Measurements from ENCODE around the gene IMPDH1.
A peak's percentile ranks its signal among the peaks of the same experiment; 100 is the strongest.

IMPDH1 gene

DNA sequence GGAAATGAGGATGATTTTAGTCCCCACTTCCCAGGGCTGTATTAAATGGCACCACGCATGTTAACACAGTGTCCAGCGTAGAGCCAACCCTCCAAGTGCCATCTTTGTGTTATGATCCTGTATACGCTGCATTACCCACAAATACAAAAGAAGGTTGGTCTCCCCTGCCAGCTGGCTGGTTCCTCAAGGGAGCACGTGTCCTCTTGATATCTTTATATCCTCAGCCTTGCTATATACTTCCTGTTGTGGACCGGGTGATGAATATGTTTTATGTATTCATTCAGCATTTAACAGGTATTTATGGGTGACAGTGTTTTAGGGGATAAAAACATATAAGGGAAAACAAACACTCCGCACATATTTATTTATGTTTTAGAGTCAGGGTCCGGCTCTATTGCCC is 25.1 kb downstream of the IMPDH1 start:
- H3K79me2 ChIP-seq (ENCODE audit: insufficient read depth, low read length): no peaks in the 10 kb centered on the region
- H3K27me3 ChIP-seq (ENCODE audit: insufficient read depth, low read length): no peaks in the 10 kb centered on the region; the same call in 1 of the 2 replicates
- H3K4me3 ChIP-seq (ENCODE audit: low read depth, low read length, poor library complexity, severe bottlenecking): no peak overlapping the region
- no peaks in the 10 kb centered on the region for H3K9me2 ChIP-seq (ENCODE audit: low read depth, low read length)
- no peaks in the 10 kb centered on the region for H4K20me1 ChIP-seq (ENCODE audit: insufficient read depth, low read length)
- no peak overlapping the region for H3K4me2 ChIP-seq (ENCODE audit: low read length)
- H3F3A ChIP-seq (ENCODE audit: insufficient read depth, low read length): no peaks in the 10 kb centered on the region
- TF ChIP-seq, protein P1, sequence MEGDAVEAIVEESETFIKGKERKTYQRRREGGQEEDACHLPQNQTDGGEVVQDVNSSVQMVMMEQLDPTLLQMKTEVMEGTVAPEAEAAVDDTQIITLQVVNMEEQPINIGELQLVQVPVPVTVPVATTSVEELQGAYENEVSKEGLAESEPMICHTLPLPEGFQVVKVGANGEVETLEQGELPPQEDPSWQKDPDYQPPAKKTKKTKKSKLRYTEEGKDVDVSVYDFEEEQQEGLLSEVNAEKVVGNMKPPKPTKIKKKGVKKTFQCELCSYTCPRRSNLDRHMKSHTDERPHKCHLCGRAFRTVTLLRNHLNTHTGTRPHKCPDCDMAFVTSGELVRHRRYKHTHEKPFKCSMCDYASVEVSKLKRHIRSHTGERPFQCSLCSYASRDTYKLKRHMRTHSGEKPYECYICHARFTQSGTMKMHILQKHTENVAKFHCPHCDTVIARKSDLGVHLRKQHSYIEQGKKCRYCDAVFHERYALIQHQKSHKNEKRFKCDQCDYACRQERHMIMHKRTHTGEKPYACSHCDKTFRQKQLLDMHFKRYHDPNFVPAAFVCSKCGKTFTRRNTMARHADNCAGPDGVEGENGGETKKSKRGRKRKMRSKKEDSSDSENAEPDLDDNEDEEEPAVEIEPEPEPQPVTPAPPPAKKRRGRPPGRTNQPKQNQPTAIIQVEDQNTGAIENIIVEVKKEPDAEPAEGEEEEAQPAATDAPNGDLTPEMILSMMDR (IDR thresholded peaks at IDR 0.05; ENCODE audit: low read length): no peak
- TF ChIP-seq EZH2 (IDR thresholded peaks at IDR 0.05; ENCODE audit: borderline replicate concordance, low read length): no peak
- H3K4me1 ChIP-seq (ENCODE audit: insufficient read depth, low read length, severe bottlenecking): no peaks in the 10 kb centered on the region
- no peaks in the 10 kb centered on the region for H3K9me3 ChIP-seq (ENCODE audit: low read length)
- no peaks in the 10 kb centered on the region for H3K36me3 ChIP-seq (ENCODE audit: insufficient read depth, low read length)
- H2AFZ ChIP-seq (ENCODE audit: low read length): no peak overlapping the region
- H3K27ac ChIP-seq (ENCODE audit: low read depth, low read length, poor library complexity, severe bottlenecking): no peak overlapping the region
- H3K9ac ChIP-seq (ENCODE audit: low read length): no peak overlapping the region

- no peaks in the 10 kb centered on the region for H4K20me1 ChIP-seq (ENCODE audit: insufficient read depth, low read length)
Measured at GRCh38 chr7:128383776-128384175, 26.0 kb downstream of the IMPDH1 start.

DNA sequence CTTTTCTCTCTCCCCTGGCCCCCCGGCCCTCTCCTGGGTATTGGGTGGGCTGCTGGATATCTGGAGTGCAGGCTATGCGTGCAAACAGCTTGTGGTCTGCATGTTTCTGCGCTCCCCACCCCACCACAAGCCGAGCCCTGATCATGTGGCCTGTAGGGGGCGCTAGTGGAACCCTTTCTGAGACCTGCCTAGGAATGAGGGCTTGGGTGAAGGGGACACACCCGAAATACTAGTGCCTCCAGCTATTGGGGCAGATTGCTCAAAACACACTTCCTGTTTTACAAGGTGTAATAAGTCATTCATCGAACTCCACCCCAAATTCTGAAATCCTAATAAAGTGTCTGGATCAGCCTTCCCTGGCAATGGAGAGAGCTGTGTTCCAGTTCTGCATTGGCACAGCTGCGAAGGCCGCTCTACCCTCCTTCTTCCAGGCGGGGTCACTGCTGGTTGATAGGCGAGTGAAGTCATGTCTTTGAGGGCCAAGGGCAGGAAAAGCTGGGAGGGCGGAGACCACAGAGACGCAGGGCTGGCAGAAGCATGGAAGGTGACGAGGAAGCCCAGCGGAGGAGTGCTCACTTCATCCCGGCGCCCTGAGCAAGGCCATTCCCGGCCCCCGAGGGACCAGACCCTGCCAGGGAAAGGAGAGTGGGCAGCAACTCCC is 28.5 kb downstream of the IMPDH1 start:
- Histone ChIP-seq H3K27ac (ENCODE audit: low read depth, low read length, poor library complexity, severe bottlenecking) (no peak overlapping the region), H3F3A (ENCODE audit: insufficient read depth, low read length) (no peaks in the 10 kb centered on the region), H3K4me1 (ENCODE audit: insufficient read depth, low read length, severe bottlenecking) (no peaks in the 10 kb centered on the region), H3K4me3 (ENCODE audit: low read depth, low read length, poor library complexity, severe bottlenecking) (no peak overlapping the region), H3K36me3 (ENCODE audit: insufficient read depth, low read length) (no peaks in the 10 kb centered on the region), H3K9ac (ENCODE audit: low read length) (no peak overlapping the region), H3K4me2 (ENCODE audit: low read length) (no peak overlapping the region), H3K79me2 (ENCODE audit: insufficient read depth, low read length) (no peaks in the 10 kb centered on the region), H2AFZ (ENCODE audit: low read length) (no peak overlapping the region), H3K9me3 (ENCODE audit: low read length) (no peaks in the 10 kb centered on the region), H3K27me3 (ENCODE audit: insufficient read depth, low read length) (peaks cover 6% of the 10 kb centered on the region; the same call in 1 of the 2 replicates), H3K9me2 (ENCODE audit: low read depth, low read length) (no peaks in the 10 kb centered on the region), H4K20me1 (ENCODE audit: insufficient read depth, low read length) (no peaks in the 10 kb centered on the region)
- TF ChIP-seq, protein P1 (IDR thresholded peaks at IDR 0.05; ENCODE audit: low read length): peak; percentile 96
- no peak for TF ChIP-seq EZH2 (IDR thresholded peaks at IDR 0.05; ENCODE audit: borderline replicate concordance, low read length)

More at GRCh38 chr7:128383776-128384175, 26.0 kb downstream of the IMPDH1 start:
- Histone ChIP-seq H3K9me2 (ENCODE audit: low read depth, low read length) (no peaks in the 10 kb centered on the region), H3K4me2 (ENCODE audit: low read length) (no peak overlapping the region), H3K27ac (ENCODE audit: low read depth, low read length, poor library complexity, severe bottlenecking) (no peak overlapping the region), H3F3A (ENCODE audit: insufficient read depth, low read length) (no peaks in the 10 kb centered on the region), H3K4me3 (ENCODE audit: low read depth, low read length, poor library complexity, severe bottlenecking) (no peak overlapping the region), H3K79me2 (ENCODE audit: insufficient read depth, low read length) (no peaks in the 10 kb centered on the region), H3K9me3 (ENCODE audit: low read length) (no peaks in the 10 kb centered on the region), H3K27me3 (ENCODE audit: insufficient read depth, low read length) (no peaks in the 10 kb centered on the region; the same call in 1 of the 2 replicates), H3K4me1 (ENCODE audit: insufficient read depth, low read length, severe bottlenecking) (no peaks in the 10 kb centered on the region), H2AFZ (ENCODE audit: low read length) (no peak overlapping the region), H3K36me3 (ENCODE audit: insufficient read depth, low read length) (no peaks in the 10 kb centered on the region), H3K9ac (ENCODE audit: low read length) (no peak overlapping the region)
- TF ChIP-seq, protein P1 (IDR thresholded peaks at IDR 0.05; ENCODE audit: low read length): no peak
- TF ChIP-seq EZH2 (IDR thresholded peaks at IDR 0.05; ENCODE audit: borderline replicate concordance, low read length): no peak

Measured in OCI-LY1 (cell line).